DMS53 treated with DMSO at 0.1 percent for 48 hours (cell line): ENCODE data around the gene ZBTB7A.

Experiments
- DNase-seq: peaks from one replicate; lab custom pipeline; 2025; ENCODE audit not compliant: unreplicated experiment; lab: John Stamatoyannopoulos, UW

The ZBTB7A gene

GRCh38 chr19:4038661-4039423 lies 27.9 kb downstream of the ZBTB7A start:
- no peak for DNase-seq

- no peak for DNase-seq
These were observed 28.6 kb downstream of the ZBTB7A start for GRCh38 chr19:4038057-4038456.

GRCh38 chr19:4037301-4037949 lies 29.3 kb downstream of the ZBTB7A start:
- DNase-seq, result no peak

- DNase-seq, result no peak
These were observed 30.0 kb downstream of the ZBTB7A start for GRCh38 chr19:4036576-4037300.

- DNase-seq, result no peak
These were observed 31.1 kb downstream of the ZBTB7A start for GRCh38 chr19:4035582-4035981.

DNA sequence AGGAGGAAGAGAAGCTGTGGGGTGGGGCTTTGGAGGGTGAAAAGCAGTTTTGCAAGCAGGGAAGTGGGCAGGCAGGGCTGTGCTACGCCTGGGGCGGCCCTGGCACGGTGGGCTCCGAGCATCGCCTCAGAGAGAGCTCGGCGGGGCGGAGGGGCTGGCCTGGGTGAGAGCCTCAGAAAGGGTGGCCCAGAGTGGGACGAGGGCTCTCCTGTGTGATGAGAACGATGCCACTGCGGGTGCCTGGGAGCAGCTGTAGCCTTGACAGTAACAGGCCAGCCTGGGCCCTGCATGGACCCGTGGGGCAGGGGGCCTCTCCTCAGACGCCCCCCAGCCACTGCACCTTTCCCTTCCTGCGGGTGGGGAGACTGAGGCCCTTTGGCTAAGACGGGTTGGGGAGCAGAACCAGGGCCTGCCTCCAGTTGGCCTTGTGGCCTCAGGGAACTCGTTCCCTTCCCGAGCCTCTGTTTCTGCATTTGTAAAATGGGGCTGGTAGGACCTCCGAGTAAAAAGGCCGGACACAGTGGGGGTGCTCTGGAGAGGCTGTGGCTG lies 31.6 kb downstream of the ZBTB7A start:
- no peak for DNase-seq

GRCh38 chr19:4034048-4035017 lies 32.4 kb downstream of the ZBTB7A start:
- DNase-seq, result no peak

DNA sequence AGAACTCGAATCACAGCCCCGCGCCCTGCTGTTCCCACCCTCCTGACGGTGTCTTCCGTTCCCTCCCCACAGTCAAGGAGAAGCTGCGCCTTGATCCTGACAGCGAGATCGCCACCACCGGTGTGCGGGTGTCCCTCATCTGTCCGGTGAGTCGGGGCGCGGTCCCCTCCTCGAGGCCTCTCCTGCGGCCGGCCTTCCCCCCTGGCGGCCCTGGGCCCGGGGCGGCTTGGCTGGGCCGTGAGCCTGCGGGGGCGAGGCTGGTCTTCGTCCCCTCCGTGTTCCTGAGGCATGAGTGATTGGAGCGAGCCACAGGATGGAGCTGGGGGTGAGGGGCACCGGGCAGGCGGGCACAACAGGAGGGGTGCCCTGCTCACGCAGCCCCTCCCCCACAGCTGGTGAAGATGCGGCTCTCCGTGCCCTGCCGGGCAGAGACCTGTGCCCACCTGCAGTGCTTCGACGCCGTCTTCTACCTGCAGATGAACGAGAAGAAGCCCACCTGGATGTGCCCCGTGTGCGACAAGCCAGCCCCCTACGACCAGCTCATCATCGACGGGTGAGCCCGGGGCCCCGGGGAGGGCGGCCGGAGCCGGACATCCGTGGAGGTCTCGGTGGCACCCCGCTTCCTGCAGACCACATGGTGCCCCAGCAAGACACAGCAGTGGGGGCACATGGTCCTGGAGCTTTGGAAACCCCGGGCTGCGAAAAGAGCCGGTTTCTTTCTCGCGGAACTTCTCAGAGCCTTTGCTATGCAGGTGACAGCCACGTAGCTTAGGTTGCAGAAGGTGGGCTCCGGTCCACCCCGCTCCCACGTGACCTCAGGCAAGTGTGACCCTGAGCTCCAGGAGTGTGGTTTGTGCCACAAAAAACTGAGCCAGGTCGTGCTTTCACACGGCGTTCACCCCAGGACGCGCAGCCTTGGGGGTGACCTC lies 33.4 kb downstream of the ZBTB7A start:
- DNase-seq, result no peak

DNA sequence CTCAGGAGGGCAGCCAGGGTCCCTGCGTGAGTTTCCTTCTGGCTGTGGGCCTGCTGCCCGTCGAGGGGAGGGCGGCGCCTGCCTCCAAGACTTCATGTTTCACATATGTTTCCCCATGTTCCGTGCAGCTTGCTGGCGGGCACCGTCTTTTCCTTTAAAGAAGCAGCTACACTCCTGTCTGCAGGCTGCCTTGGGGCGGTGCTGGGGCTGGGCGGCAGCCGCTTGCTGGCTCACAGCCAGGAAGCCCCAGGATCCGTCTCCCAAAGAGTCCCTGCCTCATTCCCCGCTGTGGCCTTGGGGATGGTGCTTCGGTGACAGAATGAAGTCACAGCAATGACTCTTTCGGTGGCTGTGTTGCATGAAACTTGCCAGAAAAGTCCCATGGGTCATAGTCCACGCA lies 34.3 kb downstream of the ZBTB7A start:
- DNase-seq, result no peak

DNA sequence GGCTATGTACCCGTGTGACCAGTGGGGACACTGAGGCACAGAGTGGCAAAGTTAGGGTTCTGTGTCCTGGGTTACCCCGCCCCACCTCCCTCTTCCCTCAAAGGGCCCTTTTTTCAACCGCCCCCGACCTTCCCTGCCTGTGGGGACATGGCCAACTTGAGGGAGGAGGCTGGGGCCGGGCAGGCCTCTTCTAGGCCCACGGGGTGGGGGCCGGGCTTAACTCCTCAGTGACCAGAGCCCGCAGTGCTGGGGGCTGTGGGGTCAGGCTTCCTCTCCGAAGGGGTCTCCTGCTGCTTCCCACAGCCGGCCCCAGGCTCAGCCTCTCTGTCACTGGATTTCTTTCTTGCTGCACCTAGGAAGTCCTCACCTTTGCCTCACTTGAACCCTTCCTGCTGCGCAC lies 35.3 kb downstream of the ZBTB7A start:
- DNase-seq, result no peak

DNA sequence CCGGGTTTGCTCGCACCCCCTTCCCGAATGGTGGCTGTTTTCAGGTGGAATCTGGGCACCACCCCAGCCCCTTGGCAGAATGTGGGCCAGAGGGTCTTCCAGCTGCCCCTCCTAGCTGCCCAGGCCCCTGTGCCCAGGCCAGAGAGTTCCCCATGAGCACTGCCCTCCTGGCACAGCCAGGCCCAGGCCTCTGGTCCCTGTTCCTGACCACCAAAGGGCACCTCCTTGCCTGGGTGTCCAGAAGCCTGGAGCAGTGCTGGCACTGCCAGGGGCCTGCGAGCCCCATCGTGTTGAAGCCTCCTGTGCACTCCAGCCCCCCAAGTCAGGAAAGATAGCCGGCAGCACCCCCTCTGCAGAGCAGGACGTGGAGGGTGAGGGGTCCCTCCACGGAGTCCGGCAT lies 35.7 kb downstream of the ZBTB7A start:
- no peak for DNase-seq

DNA sequence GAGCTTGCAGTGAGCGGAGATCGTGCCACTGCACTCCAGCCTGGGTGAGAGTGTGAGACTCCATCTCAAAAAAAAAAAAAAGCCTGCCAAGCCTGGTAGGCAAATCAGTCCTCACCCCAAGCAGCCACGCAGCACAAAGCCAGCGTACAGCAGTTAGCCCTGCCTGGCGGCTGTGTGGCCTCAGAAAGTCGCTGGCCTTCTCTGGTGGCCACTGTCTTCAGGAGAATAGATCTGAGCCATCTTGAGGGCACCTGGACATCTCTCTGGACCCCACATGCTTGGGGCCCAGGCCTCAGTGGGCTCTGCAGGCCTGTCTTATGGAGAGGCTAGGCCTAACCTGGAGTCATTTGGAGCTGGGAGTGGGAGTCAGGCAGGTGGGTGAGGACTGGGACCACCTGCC lies 36.1 kb downstream of the ZBTB7A start:
- DNase-seq, result no peak

GRCh38 chr19:4029247-4029614 lies 37.5 kb downstream of the ZBTB7A start:
- no peak for DNase-seq

DNA sequence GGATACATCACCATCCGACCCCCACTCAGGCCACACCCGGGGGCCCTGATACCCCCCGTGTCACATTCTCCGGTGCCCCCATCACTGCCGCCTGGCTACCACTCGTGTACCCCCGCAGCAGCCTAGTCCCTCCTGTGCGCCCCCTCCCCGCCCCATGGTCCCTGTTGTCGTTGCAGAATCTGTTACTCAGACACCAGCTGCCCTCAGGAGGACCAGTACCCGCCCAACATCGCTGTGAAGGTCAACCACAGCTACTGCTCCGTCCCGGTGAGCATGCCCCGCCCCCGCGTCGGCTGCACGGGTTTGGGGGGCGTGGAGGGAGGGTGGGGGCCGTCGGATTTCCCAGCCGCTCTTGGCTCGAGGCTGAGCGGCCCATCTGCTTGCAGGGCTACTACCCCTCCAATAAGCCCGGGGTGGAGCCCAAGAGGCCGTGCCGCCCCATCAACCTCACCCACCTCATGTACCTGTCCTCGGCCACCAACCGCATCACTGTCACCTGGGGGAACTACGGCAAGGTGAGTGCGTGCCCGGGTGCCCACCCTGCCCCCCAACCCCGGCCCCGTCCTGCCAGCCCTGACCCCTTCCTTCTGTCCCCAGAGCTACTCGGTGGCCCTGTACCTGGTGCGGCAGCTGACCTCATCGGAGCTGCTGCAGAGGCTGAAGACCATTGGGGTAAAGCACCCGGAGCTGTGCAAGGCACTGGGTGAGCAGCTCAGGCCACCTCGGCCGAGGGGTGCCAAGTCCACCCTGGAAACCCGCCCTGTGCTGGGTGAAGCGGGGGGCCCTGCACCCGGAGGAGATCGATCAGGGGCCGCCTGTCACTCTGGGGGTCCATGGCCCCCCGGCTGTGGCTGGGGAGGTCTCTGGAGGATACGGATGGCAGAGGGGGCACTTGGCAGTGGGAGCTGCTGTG lies 38.1 kb downstream of the ZBTB7A start:
- no peak for DNase-seq

GRCh38 chr19:4027146-4027545 lies 39.6 kb downstream of the ZBTB7A start:
- no peak for DNase-seq

GRCh38 chr19:4025317-4025716 lies 41.4 kb downstream of the ZBTB7A start:
- no peak for DNase-seq

DNA sequence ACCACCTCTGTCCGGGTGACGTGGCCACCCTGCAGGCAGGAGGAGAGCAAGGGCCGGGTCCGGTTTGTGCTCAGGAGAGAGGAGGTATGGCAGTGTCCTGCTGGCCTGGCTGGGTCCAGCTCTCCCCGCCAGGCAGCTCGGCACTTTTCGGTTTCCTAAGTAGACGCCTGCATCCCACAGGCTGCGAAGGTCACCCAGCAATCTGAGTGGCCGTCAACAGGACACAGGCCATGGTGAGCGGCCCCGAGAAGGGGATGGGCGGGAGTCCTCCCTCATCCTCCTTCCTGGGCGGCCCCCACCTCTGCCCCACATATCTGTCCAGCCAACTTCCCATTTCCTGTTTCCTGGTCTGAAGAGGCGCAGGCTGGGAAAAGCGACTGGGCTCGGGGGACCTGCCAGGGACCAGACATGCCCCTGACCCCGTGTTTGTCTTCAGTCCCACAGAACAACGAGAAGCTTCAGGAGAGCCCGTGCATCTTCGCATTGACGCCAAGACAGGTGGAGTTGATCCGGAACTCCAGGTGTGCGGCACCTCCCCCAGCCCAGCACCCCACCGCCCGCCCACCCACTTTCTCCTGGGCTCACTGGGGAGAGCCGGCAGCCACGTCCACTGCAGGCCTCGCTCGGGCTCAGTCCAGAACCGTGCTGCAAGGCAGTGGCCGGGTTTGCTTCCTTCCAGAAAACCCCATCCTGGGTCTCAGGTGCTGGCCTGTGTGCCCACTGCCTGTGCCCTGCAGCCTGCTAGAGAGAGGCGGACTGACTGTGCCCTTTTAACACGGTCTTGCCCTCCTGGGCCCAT lies 42.9 kb downstream of the ZBTB7A start:
- no peak for DNase-seq

- no peak for DNase-seq
These were observed 47.1 kb downstream of the ZBTB7A start for GRCh38 chr19:4019578-4019977.
